ENCODE results near the gene GJC1.

- TF ChIP-seq CTCF (conservative IDR thresholded peaks at IDR 0.05 in 1 of 2, IDR thresholded peaks at IDR 0.05 in 1 of 2; ENCODE audit: low read depth in 1 of 2, low read length in 2 of 2) (no peak), EZH2 (IDR thresholded peaks at IDR 0.05; ENCODE audit: low read length, missing control alignments) (no peak)
Measured at GRCh38 chr17:44828919-44829522, 1.1 kb downstream of the GJC1 start.
